Measurements from ENCODE around the gene MLH1.
"Not testable (repeated sequence)": the region's sequence is repeated elsewhere in the genome, so short reads cannot be mapped to it uniquely, and the experiment has no call there.

Gene MLH1

GRCh38 chr3:36945333-36945980 lies 47.9 kb upstream of the MLH1 start:
- TF ChIP-seq CTCF (conservative IDR thresholded peaks at IDR 0.05; ENCODE audit: low read depth, low read length) = no peak
- H3K4me3 ChIP-seq (IDR thresholded peaks at IDR 0.05; ENCODE audit: insufficient read depth, low read depth, low read length) = no peak overlapping the region
- H3K4me1 ChIP-seq (ENCODE audit: low read depth, poor library complexity, severe bottlenecking) = peaks cover 5% of the 10 kb centered on the region
- no peak overlapping the region for H3K4me2 ChIP-seq
- H3K36me3 ChIP-seq (ENCODE audit: insufficient read depth) = no peaks in the 10 kb centered on the region
- H3K27me3 ChIP-seq (ENCODE audit: insufficient read depth, low read depth) = no peaks in the 10 kb centered on the region
- no peak overlapping the region for H3K27ac ChIP-seq
- H3K79me2 ChIP-seq (ENCODE audit: insufficient read depth, low read depth) = no peaks in the 10 kb centered on the region
- no peaks in the 10 kb centered on the region for H4K20me1 ChIP-seq (ENCODE audit: insufficient read depth)
- H3K9ac ChIP-seq = no peak overlapping the region
- no peak overlapping the region for H2AFZ ChIP-seq (ENCODE audit: low read depth)

GRCh38 chr3:36947814-36948213 lies 45.5 kb upstream of the MLH1 start:
- H2AFZ ChIP-seq (ENCODE audit: low read depth); H3K79me2 ChIP-seq (ENCODE audit: insufficient read depth, low read depth); H3K4me3 ChIP-seq (IDR thresholded peaks at IDR 0.05; ENCODE audit: insufficient read depth, low read depth, low read length); H3K4me2 ChIP-seq; H3K27ac ChIP-seq; H4K20me1 ChIP-seq (ENCODE audit: insufficient read depth); H3K9ac ChIP-seq; H3K27me3 ChIP-seq (ENCODE audit: insufficient read depth, low read depth); H3K36me3 ChIP-seq (ENCODE audit: insufficient read depth); H3K4me1 ChIP-seq (ENCODE audit: low read depth, poor library complexity, severe bottlenecking): not testable (repeated sequence)

GRCh38 chr3:36954452-36955134 lies 38.7 kb upstream of the MLH1 start:
- Histone ChIP-seq H3K36me3 (ENCODE audit: insufficient read depth) (no peaks in the 10 kb centered on the region), H3K27ac (no peak overlapping the region), H3K9ac (no peak overlapping the region), H3K79me2 (ENCODE audit: insufficient read depth, low read depth) (no peaks in the 10 kb centered on the region), H3K4me1 (ENCODE audit: low read depth, poor library complexity, severe bottlenecking) (no peaks in the 10 kb centered on the region), H3K27me3 (ENCODE audit: insufficient read depth, low read depth) (no peaks in the 10 kb centered on the region), H2AFZ (ENCODE audit: low read depth) (no peak overlapping the region), H3K4me2 (no peak overlapping the region), H4K20me1 (ENCODE audit: insufficient read depth) (no peaks in the 10 kb centered on the region), H3K4me3 (IDR thresholded peaks at IDR 0.05; ENCODE audit: insufficient read depth, low read depth, low read length) (no peak overlapping the region)
- no peak for TF ChIP-seq CTCF (conservative IDR thresholded peaks at IDR 0.05; ENCODE audit: low read depth, low read length)

GRCh38 chr3:36956155-36956554 lies 37.2 kb upstream of the MLH1 start:
- H2AFZ ChIP-seq (ENCODE audit: low read depth) = no peak overlapping the region

More at GRCh38 chr3:36956155-36956554, 37.2 kb upstream of the MLH1 start:
- Histone ChIP-seq H3K4me1 (ENCODE audit: low read depth, poor library complexity, severe bottlenecking) (no peaks in the 10 kb centered on the region), H3K4me3 (IDR thresholded peaks at IDR 0.05; ENCODE audit: insufficient read depth, low read depth, low read length) (no peak overlapping the region), H3K9ac (no peak overlapping the region), H4K20me1 (ENCODE audit: insufficient read depth) (no peaks in the 10 kb centered on the region), H3K27ac (no peak overlapping the region), H3K79me2 (ENCODE audit: insufficient read depth, low read depth) (no peaks in the 10 kb centered on the region), H3K27me3 (ENCODE audit: insufficient read depth, low read depth) (no peaks in the 10 kb centered on the region), H3K4me2 (no peak overlapping the region), H3K36me3 (ENCODE audit: insufficient read depth) (no peaks in the 10 kb centered on the region)
- no peak for TF ChIP-seq CTCF (conservative IDR thresholded peaks at IDR 0.05; ENCODE audit: low read depth, low read length)
